HUDEP-2 (cell line): ENCODE data around the gene MAVS.

Source experiments
- DNase-seq, 76 experiments: peaks; one replicate each; lab custom pipeline; 2025; ENCODE audit not compliant: unreplicated experiment in 76 of 76; lab: John Stamatoyannopoulos, UW

MAVS gene

GRCh38 chr20:3846378-3846739 lies 275 bp upstream of the MAVS start:
- no peak for DNase-seq

GRCh38 chr20:3847429-3847940 lies 851 bp downstream of the MAVS start:
- DNase-seq, result no peak

- no peak for DNase-seq
These were observed 1.9 kb downstream of the MAVS start for GRCh38 chr20:3848565-3848964.

- no peak for DNase-seq
These were observed 7.8 kb downstream of the MAVS start for GRCh38 chr20:3854462-3854871.

- DNase-seq, result no peak
These were observed 10.8 kb downstream of the MAVS start for GRCh38 chr20:3857405-3857804.

- DNase-seq, result no peak
These were observed 12.1 kb downstream of the MAVS start for GRCh38 chr20:3858689-3859088.

- DNase-seq, result no peak
These were observed 14.6 kb downstream of the MAVS start for GRCh38 chr20:3861191-3861590.

GRCh38 chr20:3862333-3862732 lies 15.7 kb downstream of the MAVS start:
- DNase-seq, result no peak

- no peak for DNase-seq
These were observed 16.7 kb downstream of the MAVS start for GRCh38 chr20:3863317-3863716.

GRCh38 chr20:3864518-3864917 lies 17.9 kb downstream of the MAVS start:
- no peak for DNase-seq

GRCh38 chr20:3865152-3865886 lies 18.7 kb downstream of the MAVS start:
- no peak for DNase-seq

- no peak for DNase-seq
These were observed 19.3 kb downstream of the MAVS start for GRCh38 chr20:3865887-3866407.

- DNase-seq, result no peak
These were observed 19.8 kb downstream of the MAVS start for GRCh38 chr20:3866464-3866863.

GRCh38 chr20:3867802-3868201 lies 21.2 kb downstream of the MAVS start:
- peak in 1 of 76 experiments; percentile 14 for DNase-seq

- DNase-seq, result no peak
These were observed 23.4 kb downstream of the MAVS start for GRCh38 chr20:3869839-3870634.

GRCh38 chr20:3871550-3872265 lies 25.1 kb downstream of the MAVS start:
- DNase-seq, result no peak

- no peak for DNase-seq
These were observed 26.9 kb downstream of the MAVS start for GRCh38 chr20:3873507-3873906.

GRCh38 chr20:3874194-3874844 lies 27.7 kb downstream of the MAVS start:
- no peak for DNase-seq

GRCh38 chr20:3875378-3875974 lies 28.8 kb downstream of the MAVS start:
- no peak for DNase-seq

- DNase-seq, result no peak
These were observed 29.4 kb downstream of the MAVS start for GRCh38 chr20:3876000-3876399.
